Mesenchymal stem cell (in vitro differentiated cells and primary cell): ENCODE measurements around the gene SLC6A4.
A peak's percentile ranks its signal among the peaks of the same experiment; 100 is the strongest.
"Not testable (repeated sequence)": the region's sequence is repeated elsewhere in the genome, so short reads cannot be mapped to it uniquely, and the experiment has no call there.

ENCODE experiments used
- DNase-seq: peaks from one replicate; pipeline ENCODE4 v3.0.0-alpha.2; 2013
- H2AFZ ChIP-seq: one replicate; pipeline ENCODE4 v1.6.1; 2013; ENCODE audit warnings: low read depth, mild to moderate bottlenecking, control low read depth, inconsistent platforms, low read length, moderate library complexity
- H2AK5ac ChIP-seq: 2 replicates; pipeline ENCODE4 v1.6.1; 2013; ENCODE audit warnings: low read length, moderate library complexity, mild to moderate bottlenecking, inconsistent platforms; ENCODE audit not compliant: severe bottlenecking
- H2BK120ac ChIP-seq: one replicate; pipeline ENCODE4 v1.6.1; 2013; ENCODE audit warnings: low read depth, mild to moderate bottlenecking, inconsistent platforms, low read length, moderate library complexity
- H2BK12ac ChIP-seq, 2 experiments: one replicate each; pipeline ENCODE4 v1.6.1; 2013; ENCODE audit warnings: inconsistent platforms in 2 of 2, low read length in 2 of 2, mild to moderate bottlenecking in 2 of 2, moderate library complexity in 2 of 2, control low read depth in 1 of 2
- H2BK15ac ChIP-seq: one replicate; pipeline ENCODE4 v1.6.1; 2013; ENCODE audit warnings: mild to moderate bottlenecking, low read depth, inconsistent platforms; ENCODE audit not compliant: poor library complexity, severe bottlenecking
- H2BK5ac ChIP-seq: 2 replicates; pipeline ENCODE4 v1.6.1; 2013; ENCODE audit warnings: low read depth, mild to moderate bottlenecking, low read length, control low read depth, inconsistent platforms; ENCODE audit not compliant: poor library complexity, severe bottlenecking
- H3K14ac ChIP-seq, 2 experiments: one replicate each; pipeline ENCODE4 v1.6.1; 2013; ENCODE audit warnings: inconsistent platforms in 2 of 2, low read length in 2 of 2, control low read depth in 1 of 2, mild to moderate bottlenecking in 1 of 2, moderate library complexity in 1 of 2
- H3K18ac ChIP-seq, 2 experiments: one replicate each; pipeline ENCODE4 v1.6.1; 2013; ENCODE audit warnings: inconsistent platforms in 2 of 2, low read length in 2 of 2, control low read depth in 1 of 2, low read depth in 1 of 2, mild to moderate bottlenecking in 1 of 2
- H3K23ac ChIP-seq, 2 experiments: one replicate each; pipeline ENCODE4 v1.6.1; 2013; ENCODE audit warnings: inconsistent platforms in 2 of 2, low read length in 2 of 2, mild to moderate bottlenecking in 2 of 2, moderate library complexity in 2 of 2, control low read depth in 1 of 2
- H3K27ac ChIP-seq: 2 replicates; pipeline ENCODE4 v1.5.1; 2013; ENCODE audit warnings: mild to moderate bottlenecking, moderate library complexity, low read length, control low read depth, inconsistent platforms; ENCODE audit not compliant: poor library complexity, severe bottlenecking
- H3K27me3 ChIP-seq, 2 experiments: 2 replicates each; pipeline versions ENCODE4 v1.6.1 to v1.7.0; 2013; ENCODE audit warnings: low read length in 2 of 2, mild to moderate bottlenecking in 2 of 2, moderate library complexity in 2 of 2, control low read depth in 1 of 2, inconsistent platforms in 1 of 2; ENCODE audit not compliant: control insufficient read depth in 1 of 2, insufficient read depth in 1 of 2
- H3K36me3 ChIP-seq, 2 experiments: 2 replicates each; pipeline versions ENCODE4 v1.6.1 to v1.7.0; 2013; ENCODE audit warnings: low read length in 2 of 2, control low read depth in 1 of 2, inconsistent platforms in 1 of 2, low read depth in 1 of 2, mild to moderate bottlenecking in 1 of 2; ENCODE audit not compliant: insufficient read depth in 2 of 2, control insufficient read depth in 1 of 2
- H3K4ac ChIP-seq, 2 experiments: one replicate each; pipeline ENCODE4 v1.6.1; 2013; ENCODE audit warnings: inconsistent platforms in 2 of 2, low read length in 2 of 2, mild to moderate bottlenecking in 2 of 2, moderate library complexity in 2 of 2, control low read depth in 1 of 2, low read depth in 1 of 2
- H3K4me1 ChIP-seq: 2 replicates; pipeline ENCODE4 v1.6.1; 2013; ENCODE audit warnings: low read depth, low read length, control low read depth; ENCODE audit not compliant: control insufficient read depth, insufficient read depth
- H3K4me2 ChIP-seq: 2 replicates; pipeline ENCODE4 v1.6.1; 2013; ENCODE audit warnings: low read length, mild to moderate bottlenecking, inconsistent platforms; ENCODE audit not compliant: poor library complexity, severe bottlenecking
- H3K4me3 ChIP-seq, 2 experiments: 2 replicates each; pipeline versions ENCODE4 v1.5.1 to v1.7.0; 2013; ENCODE audit warnings: low read length in 2 of 2, mild to moderate bottlenecking in 2 of 2, control low read depth in 1 of 2, low read depth in 1 of 2; ENCODE audit not compliant: insufficient read depth in 1 of 2
- H3K79me1 ChIP-seq: replicated peaks from 2 replicates; pipeline ENCODE4 v1.6.1; 2013; ENCODE audit warnings: mild to moderate bottlenecking, control low read depth, low read length, inconsistent platforms; ENCODE audit not compliant: poor library complexity, severe bottlenecking
- H3K9ac ChIP-seq: 2 replicates; pipeline ENCODE4 v1.7.0; 2013; ENCODE audit warnings: mild to moderate bottlenecking, low read length, moderate library complexity
- H3K9me3 ChIP-seq: 2 replicates; pipeline ENCODE4 v1.7.0; 2013; ENCODE audit warnings: mild to moderate bottlenecking, low read length; ENCODE audit not compliant: control insufficient read depth
- H4K8ac ChIP-seq: one replicate; pipeline ENCODE4 v1.6.1; 2013; ENCODE audit warnings: inconsistent platforms, mild to moderate bottlenecking, low read length, moderate library complexity
- H4K91ac ChIP-seq: one replicate; pipeline ENCODE4 v1.6.1; 2013; ENCODE audit warnings: mild to moderate bottlenecking, low read length, inconsistent platforms
- WGBS: methylation state at CpG from one replicate; pipeline ENCODE4 v1.1.7; 2013; ENCODE audit warnings: mixed read lengths; 5-methylcytosine and 5-hydroxymethylcytosine counted together
- small RNA-seq: library from polyadenylated mRNA; stranded (forward); fragments of <200 nt; extraction: miRNeasy Mini kit (QIAGEN cat#:217004); gene quantifications from one replicate; pipeline ENCODE3, GENCODE V24; 2013; ENCODE audit warnings: low read depth

Gene SLC6A4

GRCh38 chr17:30147860-30148259, 87.6 kb downstream of the SLC6A4 start:
- not testable (repeated sequence) for H3K14ac ChIP-seq, H3K27ac ChIP-seq, H2BK120ac ChIP-seq, H2BK5ac ChIP-seq, H4K91ac ChIP-seq, H3K18ac ChIP-seq, H2AK5ac ChIP-seq, H3K79me1 ChIP-seq, H3K27me3 ChIP-seq, H2BK15ac ChIP-seq, H3K4me1 ChIP-seq, H2AFZ ChIP-seq, H3K9me3 ChIP-seq, H3K9ac ChIP-seq, H3K4ac ChIP-seq, H4K8ac ChIP-seq, H3K4me3 ChIP-seq, H3K23ac ChIP-seq, H3K4me2 ChIP-seq, H2BK12ac ChIP-seq
- peaks cover 3 to 17% of the 10 kb centered on the region in 2 experiments for H3K36me3 ChIP-seq
- WGBS, result 100% methylated on average over 4 of the region's 6 CpGs
- DNase-seq, result peak; percentile 27

Small RNA genes within 50 kb of the gene (small RNA-seq; reads per million reads assigned to genes)
- 20.4 reads per million, percentile 86 among the genes with 10 or more reads in this experiment for gene RF00154
